AML-193 (cell line): ENCODE results near the gene RAI14.
"Not testable (repeated sequence)": the region's sequence is repeated elsewhere in the genome, so short reads cannot be mapped to it uniquely, and the experiment has no call there.

ENCODE experiments used
- DNase-seq, 2 experiments: peaks; one replicate each; lab custom pipeline; 2025; lab: John Stamatoyannopoulos, UW

Gene RAI14

DNA sequence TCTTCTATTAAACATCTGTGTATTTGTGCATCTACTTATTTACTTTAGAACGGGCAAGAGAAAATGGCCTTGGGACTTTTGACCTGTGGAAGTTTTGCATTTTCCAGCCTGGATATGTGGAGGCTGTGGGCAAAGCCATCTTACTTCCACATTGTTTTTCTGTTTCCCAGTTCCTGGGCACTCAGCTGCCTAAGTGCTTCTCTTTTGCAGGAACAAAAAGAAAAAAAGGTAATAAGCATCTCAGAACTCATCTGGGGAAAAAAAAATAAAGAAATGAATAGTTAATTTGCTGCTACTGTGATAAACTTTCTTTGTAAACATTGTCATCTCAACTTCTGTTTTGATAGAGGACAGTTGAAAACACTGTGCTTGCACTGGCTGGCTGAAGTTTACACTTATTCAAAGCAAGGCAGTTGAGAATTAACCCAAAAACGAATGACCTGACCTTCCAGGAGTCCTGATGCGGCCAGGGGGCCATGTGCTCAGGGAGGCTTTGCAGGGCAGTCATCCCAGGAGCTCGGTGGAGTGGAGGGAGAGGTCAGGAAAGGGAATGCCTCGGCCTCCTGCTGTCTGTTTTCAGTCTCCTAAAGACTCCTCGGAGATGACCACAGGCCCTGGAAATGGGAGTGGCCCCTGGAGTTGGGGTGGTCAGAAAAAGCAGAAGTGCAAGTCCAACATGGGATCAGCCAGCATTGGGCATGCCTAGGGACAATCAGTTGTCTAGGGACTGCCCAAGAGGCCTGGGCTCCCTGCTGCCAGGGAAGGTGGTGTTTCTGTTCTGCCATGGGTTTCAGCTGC is 75.5 kb downstream of the RAI14 start:
- no peak for DNase-seq

DNA sequence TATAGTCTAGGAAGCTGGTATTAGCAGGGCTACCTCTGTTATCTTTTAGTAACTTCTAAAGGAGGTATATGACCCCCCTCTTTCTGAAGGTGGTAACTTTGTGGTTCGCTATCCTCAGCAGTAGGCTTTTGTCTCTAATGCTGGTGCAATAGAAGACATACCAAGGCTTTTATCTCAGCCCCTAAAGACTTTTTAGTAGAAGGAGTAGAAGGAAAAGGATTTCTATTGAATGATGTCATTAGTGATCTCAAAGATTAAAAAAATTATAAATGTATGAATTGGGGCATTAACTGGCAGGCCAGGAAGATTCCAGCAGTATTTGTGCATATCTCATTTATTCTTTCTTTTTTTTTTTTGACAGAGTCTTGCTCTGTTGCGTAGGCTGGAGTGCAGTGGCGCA is 78.2 kb downstream of the RAI14 start:
- no peak for DNase-seq

DNA sequence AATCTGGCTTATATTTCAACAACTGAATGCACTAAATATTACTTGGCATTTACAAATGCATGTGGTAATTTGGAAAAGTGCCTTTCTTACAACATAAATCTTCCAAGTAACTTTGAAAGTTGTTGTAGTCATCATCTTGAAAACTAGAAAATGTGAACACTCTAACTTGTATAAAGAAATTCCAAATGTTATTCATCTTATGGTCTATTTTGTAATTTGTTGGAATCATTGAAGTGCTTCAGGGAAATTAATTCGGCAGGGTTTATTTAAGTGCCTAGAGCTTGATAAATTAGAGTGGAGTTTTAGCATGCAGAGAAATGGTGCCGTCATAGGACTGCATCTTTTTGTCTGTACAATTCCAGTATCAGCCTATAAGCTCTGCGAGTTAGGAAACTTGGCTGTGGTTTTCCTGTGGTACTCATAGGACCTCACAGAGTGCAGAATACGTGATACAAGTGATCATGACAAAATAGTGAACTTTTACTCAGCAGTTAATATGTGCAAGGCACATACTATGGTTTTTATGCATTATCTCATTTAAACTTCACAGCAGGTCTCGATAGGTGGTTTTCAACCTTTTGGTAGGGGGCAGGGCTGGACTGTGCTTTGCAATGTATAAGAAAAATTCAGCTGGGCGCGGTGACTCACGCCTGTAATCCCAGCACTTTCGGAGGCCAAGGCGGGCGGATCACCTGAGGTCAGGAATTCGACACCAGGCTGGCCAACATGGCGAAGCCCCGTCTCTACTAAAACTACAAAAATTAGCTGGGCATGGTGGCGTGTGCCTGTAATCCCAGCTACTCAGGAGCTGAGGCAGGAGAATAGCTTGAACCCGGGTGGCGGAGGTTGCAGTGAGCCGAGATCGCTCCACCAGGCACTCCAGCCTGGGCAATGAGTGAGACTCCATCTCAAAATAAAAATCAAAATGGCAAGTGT is 79.6 kb downstream of the RAI14 start:
- no peak for DNase-seq

DNA sequence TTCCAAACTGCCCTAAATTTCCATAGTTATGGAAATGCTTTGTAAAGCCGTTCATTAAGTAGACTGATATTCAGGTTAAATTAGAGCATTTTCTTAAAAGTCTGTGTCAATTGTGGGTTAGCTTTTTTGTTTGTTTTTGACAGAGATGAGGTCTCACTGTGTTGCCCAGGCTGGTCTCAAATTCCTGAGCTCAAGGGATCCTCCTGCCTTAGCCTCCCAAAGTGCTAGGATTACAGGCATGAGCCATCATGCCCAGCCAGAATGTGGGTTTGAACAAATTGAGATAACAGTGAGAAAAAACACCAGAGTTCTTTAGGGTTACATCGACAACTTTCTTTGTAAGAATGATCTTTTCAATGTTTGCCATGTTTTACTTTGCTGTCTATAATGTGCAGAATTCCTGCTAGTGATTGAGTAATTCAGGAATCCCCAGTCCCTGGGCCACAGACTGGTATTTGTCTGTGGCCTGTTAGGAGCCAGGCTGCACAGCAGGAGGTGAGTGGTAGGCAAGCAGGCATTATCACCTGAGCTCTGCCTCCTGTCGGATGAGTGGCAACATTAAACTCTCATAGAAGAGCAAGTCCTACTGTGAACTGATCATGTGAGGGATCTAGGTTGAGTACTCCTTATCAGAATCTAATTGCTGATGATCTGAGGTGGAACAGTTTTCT is 80.5 kb downstream of the RAI14 start:
- DNase-seq = no peak

DNA sequence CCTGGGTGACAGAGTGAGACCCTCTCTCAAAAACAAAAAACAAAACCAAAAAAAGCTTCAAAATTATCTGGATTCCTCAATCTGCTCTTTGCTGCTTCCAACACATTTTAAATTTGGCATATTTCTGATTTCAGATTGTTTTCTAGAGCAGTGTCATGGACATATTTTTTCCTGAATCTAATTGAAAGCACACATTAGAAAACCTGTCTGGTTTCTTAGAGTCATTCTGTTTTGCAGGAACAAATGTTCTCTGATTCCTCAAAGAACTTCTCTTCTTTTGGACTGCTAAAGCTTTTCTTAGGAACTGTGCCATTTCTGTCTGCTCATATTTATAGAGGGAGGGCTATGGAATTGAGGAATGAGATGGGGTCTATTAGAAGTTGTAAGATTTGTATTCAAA is 81.6 kb downstream of the RAI14 start:
- DNase-seq = no peak

DNA sequence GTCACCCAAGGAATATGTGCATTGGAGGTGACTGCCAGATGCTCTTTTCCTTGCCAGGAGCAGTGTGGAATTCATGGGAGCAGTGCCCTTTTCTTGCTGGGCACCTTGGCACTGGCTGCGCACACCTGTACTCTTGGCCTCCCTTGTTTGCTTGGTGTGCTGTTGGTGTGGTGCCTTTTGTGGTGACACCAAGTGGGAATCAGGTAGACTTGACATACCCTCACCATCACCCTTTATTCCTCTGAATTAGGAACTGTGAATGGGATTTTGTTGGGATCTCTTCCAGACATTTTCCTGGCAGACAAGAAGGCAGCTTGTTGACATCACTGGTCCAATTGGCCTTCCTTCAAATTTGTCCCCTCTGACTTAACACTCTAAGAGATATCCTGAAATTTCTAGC is 82.3 kb downstream of the RAI14 start:
- no peak for DNase-seq

DNA sequence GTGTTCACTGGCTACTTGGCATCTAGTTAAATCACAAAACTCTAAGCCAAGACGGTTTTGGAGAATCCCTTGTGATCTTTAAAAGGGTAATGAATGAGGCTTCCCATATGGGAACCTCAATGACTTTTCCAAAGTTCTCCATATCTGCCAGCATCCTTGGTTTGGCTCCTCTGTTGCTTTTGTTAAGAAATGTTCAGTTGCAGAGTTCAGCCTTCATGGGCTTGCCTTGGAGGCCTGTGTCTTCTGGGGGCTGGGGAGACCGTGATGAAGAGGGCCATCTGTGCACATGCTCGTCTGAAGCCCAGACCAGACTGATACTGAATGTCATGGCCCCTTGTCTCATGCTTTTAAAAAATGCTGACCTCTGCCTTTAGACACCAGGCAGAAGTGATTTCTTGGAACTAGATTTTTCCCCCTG is 84.3 kb downstream of the RAI14 start:
- DNase-seq = no peak

DNA sequence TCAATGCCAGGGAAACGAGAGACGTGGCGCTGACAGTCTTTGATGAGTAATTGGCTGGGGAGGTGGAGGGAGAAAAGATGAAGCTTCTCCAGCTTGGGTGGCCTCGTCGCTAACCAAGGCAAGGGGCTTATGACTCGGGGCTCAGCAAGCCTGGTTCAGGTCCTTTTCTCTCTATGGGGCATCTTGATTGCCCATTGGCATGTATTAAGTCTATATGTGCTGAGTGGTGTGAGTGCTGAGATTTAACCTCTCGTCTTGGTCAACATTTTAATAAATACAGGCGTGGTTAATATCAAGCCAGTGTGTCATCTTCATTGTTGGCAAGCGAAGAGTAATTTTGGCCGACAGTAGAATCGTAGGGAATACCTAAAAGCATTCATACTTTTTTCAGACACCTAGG is 85.9 kb downstream of the RAI14 start:
- no peak for DNase-seq

DNA sequence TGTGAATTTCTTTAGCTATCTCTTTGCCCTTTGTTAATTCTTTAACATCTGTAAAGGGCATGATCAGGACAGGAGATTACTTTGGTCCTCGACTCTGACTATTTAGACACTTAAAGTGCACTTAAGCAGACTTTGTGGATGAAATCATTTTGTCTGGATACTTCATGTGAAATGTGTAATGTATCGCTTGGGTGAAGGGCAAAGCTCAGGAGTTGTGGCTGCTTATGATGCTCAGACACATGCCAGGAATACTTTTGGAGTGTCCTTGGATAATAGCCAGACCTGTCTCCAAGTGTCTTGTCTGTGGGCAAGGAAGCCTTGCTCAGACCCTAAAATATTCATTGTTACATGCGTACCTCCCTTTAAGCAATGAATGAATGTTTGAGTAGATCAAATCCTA is 87.8 kb downstream of the RAI14 start:
- no peak for DNase-seq

DNA sequence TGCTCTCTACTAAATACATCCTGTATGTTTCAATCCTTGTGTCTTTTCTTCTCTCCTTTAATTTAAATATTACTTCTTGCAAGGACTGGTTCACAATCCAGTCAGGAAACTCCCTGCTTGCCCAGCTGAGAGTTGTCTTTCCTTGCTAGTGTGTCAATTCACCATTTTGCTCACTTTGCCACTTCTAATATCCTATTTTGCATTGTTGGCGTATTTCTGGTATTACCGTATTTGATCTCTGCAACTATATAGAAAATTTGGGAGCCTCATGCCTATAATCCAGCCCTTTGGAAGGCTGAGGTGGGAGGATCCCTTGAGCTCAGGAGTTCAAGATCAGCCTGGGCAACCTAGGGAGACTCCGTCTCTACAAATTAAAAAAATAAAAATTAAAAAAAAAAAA is 92.3 kb downstream of the RAI14 start:
- no peak for DNase-seq

DNA sequence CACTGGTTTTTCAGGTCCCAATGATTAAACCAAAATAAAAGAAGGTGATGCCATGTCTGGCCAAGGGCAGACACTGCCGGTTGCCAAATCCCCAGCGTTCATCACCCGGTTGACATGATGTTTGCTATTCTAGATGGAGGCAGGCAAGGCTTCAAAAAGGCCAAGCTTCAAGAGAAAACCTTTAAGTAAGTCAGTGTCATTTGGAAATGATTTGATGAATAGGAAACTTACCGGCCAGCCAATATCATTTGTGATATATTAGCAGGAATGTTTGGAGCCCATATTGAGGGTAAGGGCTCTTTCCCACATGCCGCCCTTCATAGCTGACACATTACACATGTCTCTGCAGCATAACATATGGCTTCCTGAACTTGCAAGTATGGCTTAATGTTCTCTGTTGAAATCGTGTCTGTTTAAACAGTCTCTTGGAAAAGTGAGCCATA is 93.3 kb downstream of the RAI14 start:
- DNase-seq = no peak

DNA sequence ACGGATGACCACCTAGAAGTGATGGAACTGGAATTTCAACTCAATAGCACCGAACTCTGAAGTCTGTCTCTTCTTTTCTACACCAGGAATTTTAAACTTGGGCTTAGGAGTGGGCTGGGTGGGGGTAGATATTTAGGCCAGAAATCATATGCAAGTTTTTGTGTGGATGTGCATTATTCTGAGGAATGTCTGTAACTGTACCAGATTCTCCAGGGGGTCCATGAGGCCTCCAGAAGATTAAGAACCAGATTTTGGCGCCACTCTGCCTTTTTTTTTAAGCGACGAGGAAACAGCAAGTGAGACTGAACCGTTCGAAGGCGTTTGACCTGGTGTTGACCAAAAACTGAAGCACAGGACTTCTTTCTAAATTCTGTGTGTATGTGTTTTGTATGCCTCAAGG is 94.1 kb downstream of the RAI14 start:
- no peak for DNase-seq

DNA sequence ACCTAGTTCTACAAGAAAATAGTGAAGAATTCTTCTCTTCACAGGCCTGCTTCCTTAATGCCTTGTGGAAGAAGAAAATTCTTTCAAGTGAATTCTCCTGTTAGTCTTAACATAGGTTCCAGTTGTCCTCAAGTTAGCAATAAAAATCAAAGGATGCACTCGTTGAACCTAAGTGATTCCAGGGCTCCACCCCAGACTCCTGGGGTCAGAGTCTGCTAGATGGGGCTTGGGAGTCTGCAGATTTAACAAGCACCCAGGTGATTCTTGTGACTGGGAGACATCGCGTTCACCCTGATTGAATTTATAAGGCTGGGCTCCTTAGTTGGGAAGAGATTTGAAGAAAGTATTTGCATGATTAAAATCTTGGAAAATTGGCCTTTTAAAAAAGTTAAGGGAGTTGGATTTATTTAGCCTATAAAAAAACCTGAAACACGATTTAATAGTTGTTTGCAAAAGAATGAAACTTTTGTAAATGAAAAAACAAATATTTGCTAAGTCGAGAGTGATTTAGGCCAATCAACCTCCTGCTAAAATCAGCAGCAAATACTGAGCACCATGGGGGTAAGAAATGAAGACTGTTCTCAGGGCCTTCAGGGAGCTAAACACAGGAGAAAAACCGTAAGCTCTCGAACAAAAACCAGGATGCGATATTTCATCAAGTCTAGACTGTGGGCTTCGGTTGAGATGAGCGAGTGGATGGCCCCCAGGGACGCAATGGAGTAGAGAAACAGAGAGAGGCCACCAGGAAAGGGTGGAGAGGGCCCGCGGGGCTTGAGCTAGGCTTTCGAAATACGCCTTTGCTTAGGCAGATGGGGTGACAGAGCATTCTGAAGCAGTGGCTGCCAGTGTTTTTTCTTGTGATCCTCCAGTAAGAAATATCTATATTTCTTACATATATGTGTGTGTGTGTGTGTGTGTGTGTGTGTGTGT is 95.9 kb downstream of the RAI14 start:
- no peak for DNase-seq

DNA sequence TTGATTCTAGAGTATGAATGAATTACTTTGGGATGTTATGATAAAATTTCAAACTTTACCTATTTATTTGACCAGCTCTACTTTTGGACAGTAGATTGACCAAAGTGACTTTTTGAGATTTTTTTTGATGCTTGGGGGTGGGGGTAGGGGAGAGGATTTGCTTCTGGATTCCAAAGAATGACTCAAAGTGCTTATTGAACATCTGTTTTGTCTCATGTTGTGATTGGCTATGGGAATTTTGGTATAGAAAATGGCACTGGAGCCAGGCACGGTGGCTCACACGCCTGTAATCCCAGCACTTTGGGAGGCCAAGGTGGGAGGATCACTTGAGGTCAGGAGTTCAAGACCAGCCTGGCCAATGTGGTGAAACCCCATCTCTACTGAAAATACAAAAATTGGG is 97.1 kb downstream of the RAI14 start:
- not testable (repeated sequence) for DNase-seq

DNA sequence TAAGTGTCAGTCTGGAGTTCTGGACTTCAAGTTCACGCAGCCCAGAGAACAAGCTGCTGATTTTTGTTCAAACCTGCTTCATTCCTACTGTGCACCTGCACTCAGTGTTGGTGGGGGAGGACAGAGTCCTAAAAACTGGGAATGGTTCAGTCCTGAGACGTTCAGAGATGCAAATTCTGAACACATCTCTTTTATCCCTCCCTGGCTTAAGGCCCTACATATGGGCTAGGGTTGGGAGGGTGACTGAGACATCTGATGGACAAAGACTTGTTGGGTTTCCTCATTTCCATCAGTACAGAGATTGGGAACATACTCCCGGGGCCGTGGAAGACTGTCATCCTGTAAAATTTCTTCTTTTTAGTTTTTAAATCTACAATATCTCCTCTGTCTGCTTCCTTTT is 99.8 kb downstream of the RAI14 start:
- no peak for DNase-seq

DNA sequence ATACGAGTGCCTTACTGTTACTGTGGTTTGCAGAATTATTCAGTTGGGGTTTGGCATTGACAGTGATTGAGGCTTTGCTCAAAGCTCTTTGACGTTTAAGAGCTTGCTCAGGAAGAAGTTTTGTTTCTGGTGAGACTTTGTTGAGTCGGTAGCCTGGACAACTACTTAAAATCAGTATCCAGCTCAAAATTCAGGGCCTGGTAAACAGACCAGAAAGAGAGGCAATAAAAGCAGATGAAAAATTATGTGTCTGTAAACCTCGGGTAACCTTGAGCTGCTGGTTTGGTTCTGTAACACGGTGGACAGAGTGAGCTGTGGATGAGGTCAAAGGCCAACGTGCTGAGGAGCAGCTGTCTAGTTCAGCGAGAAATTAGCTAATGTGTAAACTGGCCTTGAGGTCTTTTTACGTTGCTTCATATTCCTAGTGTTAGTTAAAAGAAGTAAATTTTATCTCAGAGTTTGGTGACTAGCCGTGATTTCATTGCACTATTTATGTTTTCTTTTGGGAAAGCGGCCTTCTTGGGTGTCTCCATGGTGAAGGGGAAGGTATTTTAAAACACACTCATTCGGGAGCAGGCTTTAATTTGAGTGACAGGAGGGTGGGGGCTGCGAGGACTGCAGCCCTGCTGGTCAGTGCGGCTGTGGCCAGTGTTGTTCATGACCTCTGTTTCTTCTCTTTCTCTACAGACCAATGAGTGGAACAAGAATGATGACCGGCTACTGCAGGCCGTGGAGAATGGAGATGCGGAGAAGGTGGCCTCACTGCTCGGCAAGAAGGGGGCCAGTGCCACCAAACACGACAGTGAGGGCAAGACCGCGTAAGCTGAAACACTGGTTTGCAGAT is 100.9 kb downstream of the RAI14 start:
- DNase-seq = no peak

DNA sequence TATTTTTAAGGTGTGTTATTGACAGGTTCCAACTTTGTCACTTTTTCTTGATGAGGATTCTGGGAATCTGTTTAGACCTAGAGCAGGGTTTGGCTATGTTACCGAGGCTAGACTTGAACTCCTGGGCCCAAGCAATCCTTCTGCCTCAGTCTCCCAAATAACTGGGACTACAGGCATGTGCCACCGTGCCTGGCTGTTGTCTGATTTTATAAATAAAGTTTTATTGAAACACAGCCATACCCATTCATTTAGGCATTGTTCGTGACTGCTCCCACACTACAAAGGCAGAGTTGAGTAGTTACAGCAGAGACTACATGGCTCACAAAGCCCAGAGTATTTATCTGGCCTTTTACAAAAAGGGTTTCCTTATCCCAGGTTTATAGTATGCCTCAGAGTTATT is 102.4 kb downstream of the RAI14 start:
- no peak for DNase-seq

DNA sequence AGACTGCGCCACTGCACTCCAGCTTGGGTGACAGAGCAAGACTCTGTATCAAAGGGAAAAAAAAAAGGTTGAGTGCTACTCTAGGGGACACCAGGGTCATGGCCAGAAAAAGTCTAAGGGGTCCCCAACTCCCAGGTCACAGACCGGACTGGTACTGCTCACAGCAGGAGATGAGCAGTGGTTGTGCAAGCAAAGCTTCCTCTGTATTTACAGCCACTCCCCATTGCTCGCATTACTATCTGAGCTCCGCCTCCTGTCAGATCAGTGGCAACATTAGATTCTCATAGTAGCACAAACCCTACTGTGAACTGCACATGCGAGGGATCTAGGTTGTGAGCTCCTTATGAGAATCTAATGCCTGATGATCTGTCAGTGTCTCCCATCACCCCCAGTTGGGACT is 103.1 kb downstream of the RAI14 start:
- DNase-seq = not testable (repeated sequence)

DNA sequence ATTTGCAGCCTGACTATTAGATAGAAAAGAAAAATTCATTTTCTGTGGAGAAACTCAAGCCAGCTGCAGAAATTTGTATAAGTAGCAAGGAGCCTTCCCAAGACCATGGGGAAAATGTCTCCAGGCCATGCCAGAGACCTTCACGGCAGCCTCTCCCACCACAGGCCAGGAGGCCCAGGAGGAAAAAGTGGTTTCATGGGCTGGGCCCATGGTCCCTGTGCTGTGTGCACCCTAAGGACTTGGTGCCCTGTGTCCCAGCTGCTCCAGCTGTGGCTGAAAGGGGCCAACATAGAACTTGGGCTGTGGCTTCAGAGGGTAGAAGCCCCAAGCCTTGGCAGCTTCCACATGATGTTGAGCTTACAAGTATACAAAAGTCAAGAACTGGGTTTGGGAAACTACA is 109.5 kb downstream of the RAI14 start:
- DNase-seq = no peak

DNA sequence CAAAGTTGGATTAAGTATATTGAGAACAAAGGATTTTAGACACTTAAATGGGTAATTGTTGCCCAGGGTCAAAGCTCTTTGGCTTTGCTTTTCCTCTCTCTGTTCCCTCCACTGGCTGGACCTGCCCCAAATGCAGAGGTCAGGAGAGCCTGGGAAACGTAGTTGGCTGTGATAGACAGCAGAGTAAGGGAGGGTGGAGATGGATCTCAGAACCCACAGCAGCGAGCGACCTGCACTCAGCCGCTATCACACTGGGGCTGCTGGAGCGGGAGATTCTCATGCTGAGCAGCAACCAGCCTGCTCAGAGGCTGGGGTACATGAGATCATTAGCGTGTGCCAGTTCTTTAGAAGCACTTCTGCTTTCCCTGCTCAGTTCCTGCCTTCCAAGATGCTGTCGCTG is 111.1 kb downstream of the RAI14 start:
- DNase-seq = no peak

DNA sequence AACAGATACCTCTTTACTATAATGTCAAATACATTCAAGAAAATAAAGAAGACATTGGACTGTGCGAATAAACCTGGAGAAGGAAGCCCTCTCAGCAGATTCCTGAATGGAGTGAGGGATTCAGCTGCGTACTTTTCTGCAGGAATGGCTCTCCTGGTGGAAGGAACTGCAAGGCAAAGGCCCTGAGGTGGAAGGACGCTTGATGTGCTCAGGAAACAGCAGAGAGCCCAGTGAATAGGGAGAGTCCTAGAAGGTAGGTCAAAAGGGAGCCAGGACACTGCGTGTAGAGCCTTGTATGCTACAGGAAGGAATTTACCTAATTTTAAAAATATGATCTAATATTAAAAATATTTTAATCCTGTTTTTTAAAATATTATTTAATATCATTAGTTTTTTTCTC is 114.4 kb downstream of the RAI14 start:
- no peak for DNase-seq
